ENCODE data around the gene PAXIP1.
"Not testable (repeated sequence)": the region's sequence is repeated elsewhere in the genome, so short reads cannot be mapped to it uniquely, and the experiment has no call there.

DNA sequence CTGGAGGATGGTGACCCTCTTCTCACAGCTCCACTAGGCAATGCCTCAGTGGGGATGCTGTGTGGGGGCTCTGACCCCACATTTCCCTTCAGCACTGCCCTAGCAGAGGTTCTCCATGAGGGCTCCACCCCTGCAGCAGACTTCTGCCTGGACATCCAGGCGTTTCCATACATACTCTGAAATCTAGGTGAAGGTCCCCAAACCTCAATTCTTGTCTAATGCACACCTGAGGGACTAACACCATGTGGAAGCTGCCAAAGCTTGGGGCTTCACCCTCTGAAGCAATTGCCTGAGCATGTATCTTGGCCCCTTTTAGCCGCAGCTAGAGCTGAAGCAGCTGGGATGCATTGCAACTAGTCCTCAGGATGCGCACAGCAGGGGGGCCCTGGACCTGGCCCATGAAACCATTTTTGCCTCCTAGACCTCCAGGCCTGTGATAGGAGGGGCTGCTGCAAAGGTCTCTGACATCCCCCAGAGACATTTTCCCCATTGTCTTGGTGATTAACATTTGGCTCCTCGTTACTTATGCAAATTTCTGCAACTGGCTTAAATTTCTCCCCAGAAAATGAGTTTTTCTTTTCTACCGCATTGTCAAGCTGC is 68.5 kb downstream of the PAXIP1 start:
- TF ChIP-seq, protein P1, sequence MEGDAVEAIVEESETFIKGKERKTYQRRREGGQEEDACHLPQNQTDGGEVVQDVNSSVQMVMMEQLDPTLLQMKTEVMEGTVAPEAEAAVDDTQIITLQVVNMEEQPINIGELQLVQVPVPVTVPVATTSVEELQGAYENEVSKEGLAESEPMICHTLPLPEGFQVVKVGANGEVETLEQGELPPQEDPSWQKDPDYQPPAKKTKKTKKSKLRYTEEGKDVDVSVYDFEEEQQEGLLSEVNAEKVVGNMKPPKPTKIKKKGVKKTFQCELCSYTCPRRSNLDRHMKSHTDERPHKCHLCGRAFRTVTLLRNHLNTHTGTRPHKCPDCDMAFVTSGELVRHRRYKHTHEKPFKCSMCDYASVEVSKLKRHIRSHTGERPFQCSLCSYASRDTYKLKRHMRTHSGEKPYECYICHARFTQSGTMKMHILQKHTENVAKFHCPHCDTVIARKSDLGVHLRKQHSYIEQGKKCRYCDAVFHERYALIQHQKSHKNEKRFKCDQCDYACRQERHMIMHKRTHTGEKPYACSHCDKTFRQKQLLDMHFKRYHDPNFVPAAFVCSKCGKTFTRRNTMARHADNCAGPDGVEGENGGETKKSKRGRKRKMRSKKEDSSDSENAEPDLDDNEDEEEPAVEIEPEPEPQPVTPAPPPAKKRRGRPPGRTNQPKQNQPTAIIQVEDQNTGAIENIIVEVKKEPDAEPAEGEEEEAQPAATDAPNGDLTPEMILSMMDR (IDR thresholded peaks at IDR 0.05 in 2 of 3, conservative IDR thresholded peaks at IDR 0.05 in 1 of 3; ENCODE audit: control insufficient read depth in 2 of 3, extremely low read depth in 1 of 3, insufficient read depth in 1 of 3, low read depth in 3 of 3, low read length in 3 of 3), result not testable (repeated sequence)
- not testable (repeated sequence) for TF ChIP-seq JUNB (IDR thresholded peaks at IDR 0.05); CBX3 (IDR thresholded peaks at IDR 0.05; ENCODE audit: borderline replicate concordance, low read depth); DPF2 (IDR thresholded peaks at IDR 0.05)
- TF ChIP-seq, protein P2, sequence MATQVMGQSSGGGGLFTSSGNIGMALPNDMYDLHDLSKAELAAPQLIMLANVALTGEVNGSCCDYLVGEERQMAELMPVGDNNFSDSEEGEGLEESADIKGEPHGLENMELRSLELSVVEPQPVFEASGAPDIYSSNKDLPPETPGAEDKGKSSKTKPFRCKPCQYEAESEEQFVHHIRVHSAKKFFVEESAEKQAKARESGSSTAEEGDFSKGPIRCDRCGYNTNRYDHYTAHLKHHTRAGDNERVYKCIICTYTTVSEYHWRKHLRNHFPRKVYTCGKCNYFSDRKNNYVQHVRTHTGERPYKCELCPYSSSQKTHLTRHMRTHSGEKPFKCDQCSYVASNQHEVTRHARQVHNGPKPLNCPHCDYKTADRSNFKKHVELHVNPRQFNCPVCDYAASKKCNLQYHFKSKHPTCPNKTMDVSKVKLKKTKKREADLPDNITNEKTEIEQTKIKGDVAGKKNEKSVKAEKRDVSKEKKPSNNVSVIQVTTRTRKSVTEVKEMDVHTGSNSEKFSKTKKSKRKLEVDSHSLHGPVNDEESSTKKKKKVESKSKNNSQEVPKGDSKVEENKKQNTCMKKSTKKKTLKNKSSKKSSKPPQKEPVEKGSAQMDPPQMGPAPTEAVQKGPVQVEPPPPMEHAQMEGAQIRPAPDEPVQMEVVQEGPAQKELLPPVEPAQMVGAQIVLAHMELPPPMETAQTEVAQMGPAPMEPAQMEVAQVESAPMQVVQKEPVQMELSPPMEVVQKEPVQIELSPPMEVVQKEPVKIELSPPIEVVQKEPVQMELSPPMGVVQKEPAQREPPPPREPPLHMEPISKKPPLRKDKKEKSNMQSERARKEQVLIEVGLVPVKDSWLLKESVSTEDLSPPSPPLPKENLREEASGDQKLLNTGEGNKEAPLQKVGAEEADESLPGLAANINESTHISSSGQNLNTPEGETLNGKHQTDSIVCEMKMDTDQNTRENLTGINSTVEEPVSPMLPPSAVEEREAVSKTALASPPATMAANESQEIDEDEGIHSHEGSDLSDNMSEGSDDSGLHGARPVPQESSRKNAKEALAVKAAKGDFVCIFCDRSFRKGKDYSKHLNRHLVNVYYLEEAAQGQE (IDR thresholded peaks at IDR 0.05; ENCODE audit: low read depth, low read length), result not testable (repeated sequence)
- TF ChIP-seq, protein P3, sequence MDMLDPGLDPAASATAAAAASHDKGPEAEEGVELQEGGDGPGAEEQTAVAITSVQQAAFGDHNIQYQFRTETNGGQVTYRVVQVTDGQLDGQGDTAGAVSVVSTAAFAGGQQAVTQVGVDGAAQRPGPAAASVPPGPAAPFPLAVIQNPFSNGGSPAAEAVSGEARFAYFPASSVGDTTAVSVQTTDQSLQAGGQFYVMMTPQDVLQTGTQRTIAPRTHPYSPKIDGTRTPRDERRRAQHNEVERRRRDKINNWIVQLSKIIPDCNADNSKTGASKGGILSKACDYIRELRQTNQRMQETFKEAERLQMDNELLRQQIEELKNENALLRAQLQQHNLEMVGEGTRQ (IDR thresholded peaks at IDR 0.05; ENCODE audit: borderline replicate concordance, low read depth, low read length), result not testable (repeated sequence)

Data from GM12878 (cell line).